Gastrocnemius medialis (tissue), 4 donors: ENCODE results near the gene HOXA5.

Source experiments
- CTCF ChIP-seq, 5 experiments: fragments of 450-650 bp in 3 of 5; fragments of 200-600 bp in 2 of 5; sonication (generic) in 2 of 5; IDR thresholded peaks in 4 of 5; conservative IDR thresholded peaks in 1 of 5; 1 replicate in 4 of 5; 2 replicates in 1 of 5; pipeline ENCODE4 v1.5.1; 2016 to 2019; ENCODE audit warnings: antibody characterized with exemption in 5 of 5, mild to moderate bottlenecking in 3 of 5, moderate library complexity in 3 of 5
- POLR2A ChIP-seq, 2 donors: fragments of 450-650 bp; IDR thresholded peaks; one replicate each; pipeline ENCODE4 v1.6.1; 2017; ENCODE audit warnings: antibody characterized with exemption in 2 of 2, mild to moderate bottlenecking in 2 of 2, moderate library complexity in 2 of 2

GRCh38 chr7:27189295-27189996 lies 46.0 kb upstream of the HOXA5 start:
- TF ChIP-seq CTCF (IDR thresholded peaks at IDR 0.05 in 4 of 5, conservative IDR thresholded peaks at IDR 0.05 in 1 of 5) (no peak), POLR2A (IDR thresholded peaks at IDR 0.05) (peak; percentile 57 to 66)
